Hepatocyte (in vitro differentiated cells): ENCODE results near the gene RPUSD3.

Source experiments
- CTCF ChIP-seq: fragments of 200-600 bp; sonication (generic); IDR thresholded peaks from 2 replicates; pipeline ENCODE4 v1.5.1; 2016; ENCODE audit warnings: antibody characterized with exemption, mild to moderate bottlenecking; ENCODE audit not compliant: poor library complexity
- EZH2 ChIP-seq: fragments of 200-600 bp; sonication (generic); IDR thresholded peaks from 2 replicates; pipeline ENCODE4 v1.6.1; 2016; ENCODE audit warnings: antibody characterized with exemption, mild to moderate bottlenecking, borderline replicate concordance

DNA sequence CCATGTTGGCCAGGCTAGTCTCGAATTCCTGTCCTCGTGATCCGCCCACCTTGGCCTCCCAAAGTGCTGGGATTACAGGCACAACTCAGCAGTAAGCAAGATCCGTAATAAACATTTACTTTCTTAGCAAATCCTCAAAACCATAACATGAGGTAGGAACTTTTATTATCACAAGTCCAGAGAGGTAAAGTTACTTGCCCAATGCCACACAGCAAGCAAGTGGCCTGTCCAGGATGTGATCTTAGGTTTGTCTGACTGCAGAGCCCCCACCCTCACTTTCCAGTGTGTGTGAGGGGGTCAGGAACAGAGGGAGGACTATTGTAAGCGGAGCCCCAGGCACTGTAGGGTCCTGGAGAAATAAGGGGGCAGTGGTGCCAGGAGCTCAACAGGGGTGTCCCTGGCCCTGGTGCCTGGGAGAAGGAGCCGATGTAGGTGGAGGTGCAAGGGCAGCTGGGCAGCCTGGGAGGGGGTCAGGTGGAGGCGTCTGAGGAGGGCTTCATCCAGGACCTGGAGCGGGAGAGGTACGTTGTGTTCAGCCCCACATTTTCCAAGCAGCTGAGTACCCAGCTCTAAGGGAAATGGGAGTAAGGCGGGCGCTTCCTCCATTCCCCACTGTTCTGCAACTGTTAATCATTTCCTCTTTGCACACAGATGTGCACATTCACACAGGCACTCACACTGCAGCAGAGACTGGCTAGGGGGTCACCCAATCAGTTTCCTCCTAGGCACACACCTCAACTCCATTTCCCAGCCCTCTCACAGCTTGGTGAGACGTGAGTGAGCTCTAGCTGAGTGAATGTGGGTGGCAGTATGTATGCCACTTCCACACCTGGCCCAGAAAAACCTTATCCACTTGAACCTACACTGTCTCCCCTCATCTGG lies 5.9 kb downstream of the RPUSD3 start:
- TF ChIP-seq CTCF = no peak
- TF ChIP-seq EZH2 = no peak
